GM12892 (cell line): ENCODE data around the gene GJB1.

Experiments used
- POLR2A ChIP-seq: IDR thresholded peaks from 2 replicates; pipeline ENCODE4 v1.6.1; 2011; ENCODE audit warnings: low read depth, low read length, control low read depth
- POLR2AphosphoS5 ChIP-seq: IDR thresholded peaks from 2 replicates; pipeline ENCODE4 v1.6.1; 2011; ENCODE audit warnings: low read depth, low read length, control low read depth
- TAF1 ChIP-seq: IDR thresholded peaks from 2 replicates; pipeline ENCODE4 v1.6.1; 2011; ENCODE audit warnings: low read depth, mild to moderate bottlenecking, control low read depth, low read length, borderline replicate concordance

DNA sequence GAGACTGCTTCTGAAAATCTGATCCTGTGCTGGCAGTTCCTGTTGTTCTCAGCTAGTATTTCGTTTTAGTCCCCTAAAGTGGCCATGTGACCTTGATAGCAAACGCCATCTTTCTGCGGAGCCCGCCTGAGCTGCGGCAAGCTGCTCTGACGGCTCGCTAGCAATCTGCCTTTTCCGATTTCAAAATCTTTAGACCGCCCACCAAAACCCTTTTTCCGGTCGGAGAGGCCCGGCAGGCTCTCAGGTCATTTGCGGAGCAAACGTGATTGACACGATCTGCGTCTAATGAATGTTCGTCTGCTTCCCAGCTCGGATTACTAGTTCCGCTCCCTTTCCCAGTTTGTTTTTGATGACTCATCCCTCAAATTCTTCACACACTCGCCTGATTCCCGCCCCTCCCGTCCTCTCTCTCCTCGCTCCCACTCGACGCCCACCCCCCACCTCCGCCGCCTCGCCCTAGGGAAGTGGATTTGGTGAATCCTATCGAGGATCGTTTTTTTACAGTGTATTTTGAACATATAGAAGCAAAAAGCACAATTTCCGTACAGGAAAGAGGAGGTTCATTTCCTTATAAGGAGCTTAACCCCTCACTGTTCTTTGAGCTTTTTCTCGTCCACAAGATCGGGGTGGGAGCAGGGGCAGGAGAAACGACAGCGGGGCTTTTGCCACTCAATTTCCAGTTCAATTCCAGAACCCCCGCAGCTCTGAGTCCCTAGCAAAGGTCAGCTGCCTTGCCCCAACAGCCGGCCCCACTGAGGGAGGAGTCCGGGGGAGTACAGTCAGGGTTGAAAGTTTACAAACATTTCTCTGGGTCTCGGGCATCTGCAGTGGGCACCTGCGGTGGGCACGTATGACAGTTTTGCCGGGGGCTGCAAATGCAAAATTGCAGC, 40.9 kb upstream of the GJB1 start:
- TF ChIP-seq POLR2A (peak; percentile 85), POLR2AphosphoS5 (peak; percentile 68), TAF1 (peak; percentile 85)
